GM18526 (cell line): ENCODE results near the gene RAI1.

ENCODE experiments used
- POLR2A ChIP-seq: IDR thresholded peaks from 3 replicates; pipeline ENCODE4 v1.6.1; 2011; ENCODE audit not compliant: insufficient read length; ENCODE audit errors: extremely low read depth

RAI1 gene

DNA sequence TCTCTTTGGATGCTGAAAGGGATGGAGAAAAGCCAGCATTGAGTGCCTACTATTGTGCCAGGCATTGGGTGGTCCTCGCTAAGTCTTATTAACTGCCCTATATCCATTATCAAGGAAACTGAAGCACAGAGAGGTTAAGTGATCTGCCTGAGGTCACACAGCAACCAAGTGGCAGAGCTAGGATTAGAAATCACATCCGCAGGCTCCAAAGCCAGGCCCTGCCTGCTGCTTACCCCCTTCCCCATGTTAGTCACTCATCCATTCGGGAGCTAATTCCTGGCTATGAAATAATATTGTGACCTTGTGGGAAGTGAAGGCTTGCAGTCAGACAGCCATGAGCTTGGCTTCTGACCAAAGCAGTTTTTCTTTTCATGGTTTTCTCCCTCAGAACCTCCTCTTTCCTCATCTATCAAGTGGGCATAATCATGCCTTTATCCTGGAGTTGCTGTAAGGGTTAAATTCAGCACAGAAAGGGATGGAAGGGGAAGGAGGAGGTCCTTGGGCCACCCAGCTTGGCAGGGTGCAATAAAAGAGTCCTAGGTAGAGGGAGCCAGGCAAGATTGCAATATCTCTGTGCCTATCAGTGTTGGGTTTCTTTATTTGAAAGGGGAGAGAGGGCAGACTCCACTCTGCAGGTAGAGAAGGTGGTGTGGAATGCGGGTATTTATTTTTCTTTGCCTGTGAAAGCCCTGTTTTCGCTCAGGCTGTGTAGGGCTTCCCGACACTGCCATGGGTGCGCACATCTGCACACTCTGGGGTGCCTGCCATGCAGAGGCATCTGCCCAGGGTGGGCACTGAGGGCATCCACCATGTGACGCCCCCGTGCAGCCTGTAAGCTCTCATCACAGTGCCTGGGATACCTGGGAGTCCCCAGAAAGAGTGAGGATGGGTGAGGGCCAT lies 11.3 kb downstream of the RAI1 start:
- TF ChIP-seq POLR2A = no peak

DNA sequence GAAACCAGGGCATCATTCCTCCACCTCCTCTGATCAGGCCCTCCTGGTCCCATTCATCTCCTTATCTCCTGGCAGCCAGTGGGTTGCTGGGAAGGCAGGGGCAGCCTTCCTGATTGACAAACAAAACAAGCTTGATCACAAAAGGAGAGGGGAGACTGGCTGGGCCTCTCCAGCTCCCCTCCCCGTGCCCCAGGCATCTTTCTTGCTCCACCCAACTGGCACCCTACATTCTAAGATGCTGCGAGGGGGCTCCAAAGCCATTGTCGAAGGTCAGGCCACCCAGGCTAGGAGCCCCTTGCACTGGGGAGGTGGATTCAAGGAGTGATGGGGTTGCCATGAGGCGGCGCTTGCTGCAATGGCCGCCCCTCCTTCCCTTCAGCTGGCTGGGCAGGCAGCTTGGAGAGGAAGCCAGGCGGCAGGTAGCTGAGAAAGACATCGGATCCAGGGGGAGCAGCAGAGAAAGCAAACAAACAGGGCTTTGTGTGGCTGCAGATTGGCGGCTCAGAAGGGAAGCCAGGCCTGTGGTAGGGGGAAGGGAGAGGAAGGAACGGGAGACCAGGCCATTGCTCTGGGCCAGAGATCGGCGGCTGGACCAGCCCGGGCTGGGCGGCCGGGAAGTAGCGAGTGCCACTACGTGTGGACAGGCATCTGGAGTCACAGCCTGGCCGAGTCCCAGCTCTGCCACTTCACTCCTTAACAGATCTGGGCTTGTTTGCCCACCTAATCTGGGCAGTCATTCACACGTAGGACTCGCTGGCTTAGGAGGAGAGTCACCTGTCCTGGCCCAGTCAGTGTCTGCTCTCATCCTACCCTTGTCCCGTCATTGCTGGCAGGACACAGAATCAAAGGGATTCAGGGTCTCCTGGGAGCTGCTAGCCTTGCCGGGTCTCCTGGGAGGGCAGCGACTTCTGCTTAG lies 12.3 kb downstream of the RAI1 start:
- no peak for TF ChIP-seq POLR2A

DNA sequence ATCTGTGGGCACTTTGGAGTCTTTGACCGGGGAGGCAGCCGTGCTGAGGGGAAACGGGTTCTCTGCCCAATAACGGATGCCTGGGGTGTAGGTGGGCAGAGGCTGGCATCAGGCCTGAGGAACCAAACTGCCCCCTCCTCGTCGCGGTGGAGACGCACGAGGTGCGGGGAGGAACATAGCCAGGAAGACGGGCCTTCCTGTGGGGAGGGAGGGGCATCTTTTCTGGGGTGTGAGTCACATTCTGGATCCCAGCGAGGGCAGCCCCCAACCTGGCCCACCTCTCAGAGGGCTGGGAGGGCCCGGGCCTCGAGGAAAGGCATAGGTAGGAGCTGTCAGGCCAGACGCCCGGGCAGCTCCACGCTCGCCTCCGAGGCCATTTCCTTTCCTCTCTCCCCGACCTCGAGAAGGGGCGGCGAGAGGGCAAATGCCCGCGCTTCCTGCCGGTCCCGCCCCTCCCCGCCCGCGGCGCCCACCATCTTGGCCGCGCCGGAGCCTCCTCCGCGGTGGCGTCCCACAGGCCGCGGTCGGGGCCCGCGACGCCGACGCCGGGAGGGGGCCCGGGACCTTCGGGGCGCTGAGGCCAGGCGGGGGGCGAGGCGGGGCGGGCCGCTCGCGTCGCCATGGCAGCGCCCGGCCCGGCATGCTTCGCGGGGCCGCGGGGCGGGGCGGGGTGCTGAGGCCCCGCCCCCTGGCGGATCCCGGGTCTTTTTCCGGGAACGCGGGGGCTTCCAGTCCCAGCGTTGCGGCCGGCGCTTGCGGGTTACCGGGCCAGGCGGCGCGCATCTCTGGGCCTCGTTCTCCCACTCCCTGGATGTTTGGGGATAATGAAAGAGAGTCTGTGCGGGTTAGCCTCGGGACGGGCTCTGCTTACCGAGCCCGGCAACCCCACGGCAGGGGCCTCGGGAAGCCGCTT lies 13.2 kb downstream of the RAI1 start:
- TF ChIP-seq POLR2A = peak; percentile 52

DNA sequence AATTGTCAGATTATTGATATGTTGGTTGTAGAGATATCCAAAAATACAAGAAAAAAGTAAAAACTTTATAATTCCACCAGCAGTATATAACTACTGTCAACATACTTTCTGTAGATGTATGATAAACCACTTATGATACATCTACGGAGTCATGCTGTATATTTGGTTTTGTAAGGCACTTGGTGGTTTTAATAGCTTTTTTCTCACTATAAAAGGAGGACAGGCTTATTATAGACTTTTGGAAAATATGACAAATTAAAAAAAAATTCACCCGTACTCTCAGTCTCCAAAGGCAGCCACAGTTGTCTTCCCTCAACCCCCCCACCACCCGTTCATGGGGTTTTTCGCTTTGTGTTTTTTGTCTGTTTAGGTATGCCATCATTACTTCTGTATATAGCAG lies 14.8 kb downstream of the RAI1 start:
- no peak for TF ChIP-seq POLR2A

DNA sequence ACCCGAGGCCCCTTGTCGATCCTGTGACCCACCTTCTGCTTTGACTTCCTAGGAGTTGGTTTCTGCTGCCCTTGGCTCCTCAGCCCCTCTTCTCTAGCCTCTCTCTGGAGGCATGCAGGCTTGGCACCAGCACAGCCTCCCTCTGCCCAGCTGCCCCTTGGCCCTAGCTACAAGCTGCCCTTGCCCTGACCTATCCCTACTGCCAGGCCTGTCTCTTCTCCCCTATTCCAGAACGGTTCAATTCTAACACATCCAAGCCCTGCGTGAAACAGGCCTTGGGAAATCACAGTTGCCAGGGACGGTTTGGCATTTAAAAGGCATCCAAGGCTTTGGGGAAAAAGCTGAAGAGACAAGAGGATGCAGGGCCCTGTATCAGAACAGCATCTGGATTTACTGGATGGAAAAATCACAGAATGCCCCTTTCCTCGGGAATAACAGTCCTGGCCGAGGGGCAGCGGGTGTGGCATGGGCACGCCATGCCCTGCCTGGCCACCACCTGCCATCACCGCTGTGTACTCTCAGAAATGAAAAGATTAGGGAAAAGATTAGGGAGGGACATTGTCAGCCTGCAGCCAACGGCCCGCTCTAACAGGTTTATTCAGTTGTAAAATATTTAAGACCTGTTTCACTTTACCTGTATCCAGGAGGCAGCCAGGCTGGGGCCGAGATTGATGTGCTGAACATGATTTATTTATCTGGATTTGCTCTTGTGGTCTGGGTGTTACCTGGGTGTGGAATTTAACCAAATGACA lies 15.8 kb downstream of the RAI1 start:
- no peak for TF ChIP-seq POLR2A

DNA sequence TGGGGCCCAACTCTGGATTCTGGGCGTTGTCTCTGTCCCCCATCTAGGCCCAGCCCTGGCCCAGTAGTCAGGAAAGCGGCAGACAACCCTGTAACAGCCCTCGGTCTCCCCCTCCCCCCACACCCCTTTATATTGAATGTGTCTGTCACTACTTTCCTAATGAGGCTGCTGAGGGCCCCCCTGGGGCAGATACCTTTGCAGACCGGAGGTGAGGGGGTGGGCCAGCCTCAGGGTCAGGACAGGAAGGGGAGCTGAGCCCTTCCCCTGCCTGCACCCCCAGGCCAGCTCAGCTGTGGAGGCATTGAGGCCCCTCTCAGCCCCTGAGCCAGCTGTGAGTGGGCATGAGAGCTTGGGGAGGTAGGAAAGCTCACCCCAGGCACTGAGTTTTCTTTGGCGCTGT lies 17.1 kb downstream of the RAI1 start:
- TF ChIP-seq POLR2A = no peak

DNA sequence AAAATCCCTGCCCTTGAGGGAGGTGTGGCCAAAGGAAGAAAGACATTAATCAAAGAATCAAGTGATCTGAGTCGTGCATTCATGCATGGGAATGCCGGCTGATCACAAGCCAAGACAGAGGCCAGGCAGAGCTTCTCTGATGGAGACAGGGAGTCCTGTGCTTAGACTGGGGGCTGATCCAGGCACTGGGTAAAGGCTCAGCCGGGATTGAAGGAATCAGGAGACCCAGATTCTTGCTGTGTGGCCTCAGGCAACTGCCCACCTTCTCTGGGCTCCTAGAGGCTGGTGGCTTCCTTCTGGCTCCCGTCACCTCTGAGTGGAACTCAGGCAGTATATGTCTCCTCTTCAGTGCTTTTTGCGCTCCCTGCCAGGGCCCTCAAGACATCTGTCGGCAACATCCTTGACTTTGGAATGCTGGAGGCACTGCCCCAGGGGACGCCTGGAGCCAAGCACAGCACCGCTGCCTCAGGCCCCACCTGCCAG lies 17.7 kb downstream of the RAI1 start:
- TF ChIP-seq POLR2A = no peak

DNA sequence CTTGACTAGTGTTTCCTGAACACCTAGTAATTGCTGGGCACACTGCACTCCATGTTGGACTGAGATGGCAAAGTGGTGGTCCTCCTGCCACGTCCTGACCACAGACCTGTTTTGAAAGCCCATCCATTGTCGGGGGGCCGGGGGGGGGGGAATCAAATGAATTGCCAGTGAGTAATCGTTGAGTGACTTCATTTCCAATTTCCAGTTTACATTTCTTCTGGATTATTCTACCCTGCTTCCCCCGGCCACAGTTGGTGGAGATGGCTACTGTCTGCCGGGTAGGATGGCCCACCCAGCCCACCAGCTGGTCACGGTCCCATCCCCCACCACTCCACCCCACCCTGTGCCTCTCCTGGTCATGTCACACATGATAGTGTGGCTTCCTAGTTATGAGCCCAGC lies 18.2 kb downstream of the RAI1 start:
- TF ChIP-seq POLR2A = no peak

DNA sequence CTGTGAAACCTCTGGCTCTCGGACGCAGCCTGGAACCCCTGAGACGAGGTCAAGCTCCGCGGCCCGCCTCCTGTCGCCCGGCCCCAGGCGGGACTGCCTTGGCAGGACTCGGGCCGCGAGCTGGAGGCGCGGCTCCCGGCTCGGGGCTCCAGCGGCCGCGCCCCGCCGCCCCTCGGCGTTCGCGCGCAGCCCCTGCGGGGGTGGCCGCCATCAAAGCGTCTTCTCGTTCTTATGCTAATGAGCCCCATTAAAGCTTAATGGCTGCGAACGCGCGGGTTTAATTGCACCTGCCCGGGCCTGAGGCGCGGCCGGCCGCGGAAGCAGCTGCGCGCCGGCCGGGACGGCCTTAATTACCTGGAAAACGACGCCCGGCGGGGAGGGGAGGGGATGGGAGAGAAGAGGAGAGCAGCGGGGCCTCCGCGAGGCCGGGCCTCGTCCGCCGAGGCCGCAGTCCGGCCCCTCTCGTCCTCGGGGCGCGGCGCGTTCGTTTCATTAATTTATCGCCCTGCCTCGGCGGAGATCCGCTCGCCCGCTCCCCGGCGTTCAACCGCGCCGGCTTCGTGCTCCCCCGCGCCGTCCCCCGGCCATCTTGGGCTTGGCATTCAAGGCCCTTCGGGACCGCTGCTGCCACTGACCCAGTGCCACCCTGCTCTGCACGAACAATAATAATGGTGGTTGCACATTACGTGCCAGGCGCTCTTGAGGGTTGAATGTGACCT lies 19.2 kb downstream of the RAI1 start:
- TF ChIP-seq POLR2A = no peak

DNA sequence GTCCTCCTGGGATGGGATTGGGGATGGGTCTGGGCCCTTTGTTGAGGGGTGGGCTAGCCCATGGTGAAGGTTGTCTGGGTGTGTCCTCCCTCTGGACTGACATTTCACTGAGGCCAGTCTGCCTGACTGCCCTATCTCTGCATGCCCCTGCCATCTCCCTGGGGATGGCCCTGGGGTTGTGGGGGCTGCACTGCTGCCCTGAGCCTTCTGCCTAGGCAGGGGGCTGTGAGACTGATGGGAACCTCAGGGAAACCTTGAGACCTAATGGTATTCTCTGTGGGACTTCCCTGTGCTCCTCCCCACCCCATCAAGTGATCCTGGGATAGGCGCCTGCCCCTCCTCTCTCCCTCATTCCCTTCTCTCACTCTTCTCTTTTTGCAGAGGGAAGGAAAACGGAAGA lies 19.9 kb downstream of the RAI1 start:
- no peak for TF ChIP-seq POLR2A

DNA sequence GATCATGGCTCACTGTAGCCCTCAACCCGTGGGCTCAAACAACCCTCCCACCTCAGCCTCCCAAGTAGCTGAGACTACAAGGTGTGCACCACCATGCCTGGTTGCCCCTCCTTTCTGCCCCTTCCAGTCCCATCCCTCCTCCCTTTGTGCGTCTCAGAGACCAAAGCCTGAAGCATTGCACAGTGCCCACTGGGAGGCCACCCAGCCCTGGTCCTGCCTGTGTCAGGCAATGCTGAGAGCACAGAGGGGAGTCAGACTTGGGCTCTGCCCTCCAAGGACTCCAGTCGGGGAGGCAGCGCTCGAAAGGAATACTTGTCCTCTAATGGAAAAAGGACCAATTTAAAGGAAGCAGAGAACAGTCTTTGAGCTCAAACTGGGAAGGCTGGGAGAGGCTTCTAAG lies 20.4 kb downstream of the RAI1 start:
- no peak for TF ChIP-seq POLR2A

DNA sequence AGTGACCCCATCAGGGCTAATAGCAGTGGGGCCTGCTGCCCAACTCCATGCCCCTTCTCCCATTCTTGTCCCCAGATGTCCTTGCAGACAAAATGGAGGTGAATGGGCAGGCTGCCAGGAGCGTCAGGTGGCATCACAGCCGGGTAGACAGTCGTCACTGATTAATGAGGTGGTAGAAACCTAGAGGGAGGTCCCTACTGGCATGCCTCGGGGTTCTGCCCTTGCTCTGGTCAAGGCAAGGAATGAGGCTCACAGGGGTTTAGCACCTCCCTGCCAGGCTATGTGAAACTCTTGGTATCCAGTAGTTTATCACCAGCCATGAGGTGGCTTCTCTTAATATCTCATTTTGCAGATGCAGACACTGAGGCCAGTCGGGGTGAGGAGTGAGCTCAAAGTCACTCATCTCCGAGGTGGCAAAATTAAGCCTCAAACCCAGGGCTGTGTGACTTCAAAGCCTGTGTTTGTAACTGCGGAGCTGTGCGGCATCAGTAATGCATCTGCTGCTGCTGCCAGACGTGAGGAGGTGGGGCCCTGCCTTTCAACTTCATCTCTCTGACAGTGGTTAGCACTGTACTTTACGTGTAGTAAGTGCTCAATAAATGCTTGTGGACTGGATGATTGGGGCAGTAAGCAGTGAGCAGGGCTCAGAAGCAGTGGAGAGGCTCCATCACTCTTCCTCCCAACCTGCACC lies 21.3 kb downstream of the RAI1 start:
- no peak for TF ChIP-seq POLR2A
